ENCODE measurements around the gene SSX4.
"Not testable (repeated sequence)": the region's sequence is repeated elsewhere in the genome, so short reads cannot be mapped to it uniquely, and the experiment has no call there.

Gene SSX4

GRCh38 chrX:48383239-48383638 is at the start of gene SSX4:
TSS of gene SSX4 (plus strand) at chrX:48383539. CDS start at chrX:48384054, 515 bp downstream.
- not testable (repeated sequence) for DNase-seq

GRCh38 chrX:48346059-48346458 is 37.3 kb upstream of the SSX4 start:
- DNase-seq, result not testable (repeated sequence)

GRCh38 chrX:48356315-48357094 is 26.8 kb upstream of the SSX4 start, which contains the start of gene SSX3:
TSS of gene SSX3 (minus strand) at chrX:48356703. CDS start at chrX:48355249, 1,454 bp downstream.
- not testable (repeated sequence) for DNase-seq

- DNase-seq, result no peak
Observed at GRCh38 chrX:48357681-48358080, 25.7 kb upstream of the SSX4 start.

GRCh38 chrX:48359281-48359680 is 24.1 kb upstream of the SSX4 start:
- not testable (repeated sequence) for DNase-seq

- DNase-seq, result not testable (repeated sequence)
Observed at GRCh38 chrX:48367717-48368408, 15.5 kb upstream of the SSX4 start.

GRCh38 chrX:48370408-48370807 is 12.9 kb upstream of the SSX4 start:
- DNase-seq, result not testable (repeated sequence)

GRCh38 chrX:48396931-48397330 is 13.6 kb downstream of the SSX4 start:
- DNase-seq, result not testable (repeated sequence)

- DNase-seq, result peak; percentile 0
Observed at GRCh38 chrX:48397825-48398224, 14.5 kb downstream of the SSX4 start.

- not testable (repeated sequence) for DNase-seq
Observed at GRCh38 chrX:48411860-48412259, 28.5 kb downstream of the SSX4 start, which contains the start of gene SSX4B. TSS of gene SSX4B (minus strand) at chrX:48411960. CDS start at chrX:48411372, 588 bp downstream.

GRCh38 chrX:48427027-48427716 is 43.8 kb downstream of the SSX4 start:
- DNase-seq, result not testable (repeated sequence)

GRCh38 chrX:48429606-48430005 is 46.3 kb downstream of the SSX4 start:
- not testable (repeated sequence) for DNase-seq

- not testable (repeated sequence) for DNase-seq
Observed at GRCh38 chrX:48430166-48430565, 46.8 kb downstream of the SSX4 start.

GRCh38 chrX:48433713-48434112 is 50.4 kb downstream of the SSX4 start:
- DNase-seq, result not testable (repeated sequence)
